GM19468 (cell line): ENCODE data around the gene VAPB.

ENCODE experiments used
- ATAC-seq: cut with Tn5 transposase; IDR thresholded peaks from one replicate; pipeline ENCODE4 v1.9.1; 2021; ENCODE audit warnings: mild to moderate bottlenecking, moderate library complexity, moderate number of reproducible peaks; ENCODE audit not compliant: unreplicated experiment; ENCODE audit errors: extremely low read depth

VAPB gene

GRCh38 chr20:58473453-58474425, 84.7 kb downstream of the VAPB start:
- no peak for ATAC-seq

- ATAC-seq, result no peak
Observed at GRCh38 chr20:58475466-58475865, 86.4 kb downstream of the VAPB start.

- no peak for ATAC-seq
Observed at GRCh38 chr20:58478141-58478805, 89.2 kb downstream of the VAPB start.

DNA sequence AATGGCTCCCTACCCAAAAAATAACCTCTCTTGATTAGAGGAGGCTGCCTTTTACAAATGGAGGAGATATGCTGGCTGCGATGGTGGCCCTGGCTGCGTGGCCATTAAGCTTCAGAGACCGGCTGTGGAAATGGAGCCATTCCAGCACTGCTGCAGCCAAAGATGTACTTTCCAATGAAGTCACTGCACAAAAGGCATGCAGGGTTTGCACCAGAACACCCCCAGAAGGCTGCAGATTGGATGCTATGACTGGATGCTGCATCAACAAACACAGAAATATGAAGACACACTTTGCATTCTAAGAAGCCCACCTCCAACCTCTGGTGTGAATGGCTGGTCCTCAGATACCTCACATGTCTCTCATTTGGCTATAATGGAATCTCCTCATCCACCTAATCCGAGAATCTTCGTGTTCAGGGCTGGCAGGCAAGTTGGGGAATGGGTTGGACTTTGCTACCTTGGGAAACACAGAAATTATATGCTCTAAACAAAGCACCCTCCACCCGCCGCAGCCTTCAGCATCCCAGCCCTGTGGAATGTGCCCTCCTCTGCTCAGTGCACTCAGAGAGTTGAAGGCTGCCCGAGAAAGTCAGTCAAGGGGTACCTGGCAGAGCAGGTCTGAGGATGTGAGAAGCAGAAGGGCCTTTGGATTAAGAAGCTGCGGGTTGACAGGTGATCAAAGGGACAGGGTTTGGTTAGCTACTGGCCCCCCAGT, 90.9 kb downstream of the VAPB start:
- no peak for ATAC-seq

DNA sequence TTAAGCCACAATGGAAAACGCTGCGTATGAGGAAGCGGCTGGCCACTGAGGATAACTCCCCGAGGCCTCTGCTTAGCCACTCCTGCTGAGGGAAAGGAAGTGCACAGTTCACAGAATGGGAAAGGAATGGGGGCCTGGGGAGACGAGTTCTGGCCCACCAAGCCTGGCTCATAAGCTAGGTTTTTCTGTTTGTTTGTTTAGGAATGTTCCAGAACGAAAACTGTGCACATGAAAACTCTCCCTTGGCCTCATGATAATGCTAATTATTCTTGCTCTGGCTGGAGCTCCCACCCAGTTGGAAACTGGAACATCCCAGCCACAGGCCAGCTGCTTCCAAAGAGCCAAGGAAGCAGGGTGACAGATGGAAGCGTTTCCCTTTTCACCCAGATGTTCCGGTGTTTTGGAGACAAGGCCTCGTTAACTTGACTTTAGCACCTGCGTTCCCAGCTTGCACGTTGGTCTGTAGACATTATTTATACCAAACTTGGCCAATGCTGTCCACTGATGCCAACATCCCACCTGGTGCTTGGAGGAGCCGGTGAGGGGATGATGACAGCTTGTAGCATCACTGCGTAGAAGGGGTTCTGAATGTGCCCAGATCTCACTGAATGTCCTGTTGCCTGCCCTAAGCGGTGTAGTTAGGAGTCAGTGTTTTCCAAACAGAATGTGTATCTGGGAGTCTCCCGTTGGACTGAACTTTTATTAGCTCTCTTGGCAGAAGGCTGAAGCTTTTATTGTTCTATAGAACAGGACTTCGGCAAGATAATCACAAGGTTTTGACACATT, 91.7 kb downstream of the VAPB start:
- ATAC-seq, result no peak

GRCh38 chr20:58481481-58482021, 92.5 kb downstream of the VAPB start:
- no peak for ATAC-seq

- no peak for ATAC-seq
Observed at GRCh38 chr20:58482416-58482815, 93.4 kb downstream of the VAPB start.

DNA sequence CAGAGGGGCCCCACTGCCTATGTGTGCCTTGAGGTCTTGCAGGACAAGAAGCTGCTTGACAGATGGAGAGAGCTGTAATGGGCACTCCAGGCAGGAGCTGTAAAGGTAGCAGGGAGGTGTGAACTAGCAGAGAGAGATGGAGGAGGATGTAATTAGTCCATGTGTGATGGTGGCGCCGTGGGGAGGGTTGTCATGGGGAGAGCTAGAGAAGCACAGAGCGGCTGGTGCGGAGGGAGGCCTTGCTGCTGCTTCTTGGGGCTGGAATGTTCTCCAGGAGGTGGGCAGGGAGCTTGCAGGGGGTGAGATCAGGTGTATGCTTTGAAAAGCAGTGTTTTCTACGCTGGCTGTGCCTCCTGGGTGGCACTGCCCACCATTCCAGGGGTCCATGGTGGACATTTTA, 94.0 kb downstream of the VAPB start:
- ATAC-seq, result no peak

DNA sequence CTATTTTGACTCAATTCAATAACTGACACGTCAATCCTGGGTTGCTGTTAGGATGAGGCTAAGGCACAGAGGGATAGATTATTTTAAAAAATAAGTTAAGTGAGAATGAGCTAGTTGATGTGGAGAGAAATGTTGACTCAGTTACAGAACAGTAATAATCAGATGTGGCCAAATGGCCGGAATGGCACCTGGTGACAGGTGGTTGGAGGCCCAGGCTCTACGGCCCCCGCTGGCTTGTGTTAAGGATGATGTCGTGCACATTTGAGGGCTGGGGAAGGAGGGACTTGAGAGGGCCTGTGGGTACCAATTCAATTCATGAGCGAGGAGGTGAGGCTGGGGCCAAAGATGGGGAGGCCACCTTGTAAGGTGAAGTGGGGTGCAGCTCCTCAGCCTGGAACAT, 94.4 kb downstream of the VAPB start:
- ATAC-seq, result no peak

DNA sequence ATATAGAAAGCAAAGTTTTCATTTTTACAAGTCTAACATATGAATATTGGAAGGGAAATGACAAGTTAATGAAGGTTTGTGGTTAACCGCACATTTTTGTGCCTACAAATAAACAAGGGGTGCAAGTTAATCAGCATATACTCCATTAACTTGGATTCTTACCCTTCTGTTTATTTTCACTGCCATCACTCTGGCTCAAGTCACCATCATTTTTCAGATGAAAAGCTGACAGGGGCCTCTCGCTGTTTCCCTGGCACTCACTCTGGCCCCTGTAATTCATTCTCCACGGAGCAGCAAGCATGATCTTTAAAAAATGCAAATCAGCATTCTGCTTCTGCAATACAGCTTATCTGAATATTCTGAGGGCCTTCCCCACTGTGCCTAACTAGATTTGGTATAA, 96.4 kb downstream of the VAPB start:
- no peak for ATAC-seq

DNA sequence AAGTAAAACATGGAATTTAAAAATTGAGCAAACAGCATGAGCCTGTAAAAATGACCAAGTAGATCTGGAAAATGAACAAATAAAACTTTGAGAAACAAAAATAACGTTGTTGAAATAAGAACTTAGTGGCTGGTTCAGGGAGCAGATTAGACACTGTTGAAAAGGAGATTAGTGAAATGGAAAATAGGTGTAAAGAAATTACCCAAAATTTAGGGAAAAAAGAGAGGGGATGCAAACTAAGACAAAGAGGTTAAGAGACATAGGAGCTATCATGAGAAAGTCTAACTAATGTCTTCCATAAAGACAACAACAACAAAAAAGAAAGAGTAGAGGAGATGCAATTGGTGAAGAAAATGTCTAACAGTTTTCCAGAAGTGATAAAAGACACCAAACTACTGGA, 97.2 kb downstream of the VAPB start:
- no peak for ATAC-seq

DNA sequence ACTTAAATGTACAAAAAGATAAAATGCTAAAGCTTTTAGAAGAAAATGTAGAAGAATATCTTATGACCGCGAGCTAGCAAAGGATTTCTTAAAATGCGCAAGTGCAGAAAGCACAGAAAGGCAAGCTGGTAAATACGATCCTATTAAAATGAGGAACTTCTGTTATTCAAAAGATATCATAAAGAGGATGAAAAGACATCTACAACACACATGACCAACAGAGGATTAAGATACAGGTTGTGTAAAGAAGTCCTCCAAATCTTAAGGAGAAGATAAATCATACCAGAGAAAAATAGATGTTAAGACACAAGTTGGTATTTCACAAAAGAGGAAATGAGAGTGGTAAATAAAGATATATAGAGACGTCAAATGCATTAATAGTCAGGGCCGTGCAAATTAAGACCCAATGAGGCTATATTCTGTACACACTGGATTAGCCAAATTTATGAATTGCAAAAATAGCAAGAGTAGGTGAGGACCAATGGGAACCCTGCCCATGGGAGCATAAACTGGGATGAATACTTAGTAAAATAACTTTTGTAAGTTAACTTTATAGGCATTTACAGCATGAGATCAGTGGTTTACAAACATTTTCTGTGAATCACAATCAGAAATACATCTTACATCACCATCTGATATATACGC, 103.2 kb downstream of the VAPB start:
- ATAC-seq, result no peak

DNA sequence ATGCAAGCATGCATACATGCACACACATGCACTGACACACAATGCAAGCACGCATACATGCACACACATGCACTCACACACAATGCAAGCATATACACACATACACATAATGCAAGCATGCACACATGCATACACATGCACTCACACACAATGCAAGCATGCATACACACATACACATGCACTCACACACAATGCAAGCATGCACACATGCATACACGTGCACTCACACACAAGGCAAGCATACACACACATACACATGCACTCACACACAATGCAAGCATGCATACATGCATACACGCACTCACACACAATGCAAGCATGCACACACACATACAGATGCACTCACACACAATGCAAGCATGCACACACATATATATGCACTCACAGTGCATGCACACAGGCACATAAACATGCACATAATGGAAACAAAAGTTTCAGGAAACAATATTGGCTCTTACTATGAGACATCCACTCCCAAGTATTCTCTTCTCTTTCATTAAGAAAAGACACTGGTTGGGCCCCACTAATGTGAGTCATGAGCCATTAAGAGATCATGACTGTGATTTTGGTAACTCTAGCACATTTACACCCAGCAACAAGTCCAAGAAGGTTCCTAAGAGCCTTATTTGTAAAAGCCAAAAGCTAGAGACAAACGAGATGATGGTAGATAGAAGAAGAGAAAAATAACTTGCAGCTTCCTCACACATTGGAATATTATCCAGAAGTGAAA, 103.9 kb downstream of the VAPB start:
- no peak for ATAC-seq

DNA sequence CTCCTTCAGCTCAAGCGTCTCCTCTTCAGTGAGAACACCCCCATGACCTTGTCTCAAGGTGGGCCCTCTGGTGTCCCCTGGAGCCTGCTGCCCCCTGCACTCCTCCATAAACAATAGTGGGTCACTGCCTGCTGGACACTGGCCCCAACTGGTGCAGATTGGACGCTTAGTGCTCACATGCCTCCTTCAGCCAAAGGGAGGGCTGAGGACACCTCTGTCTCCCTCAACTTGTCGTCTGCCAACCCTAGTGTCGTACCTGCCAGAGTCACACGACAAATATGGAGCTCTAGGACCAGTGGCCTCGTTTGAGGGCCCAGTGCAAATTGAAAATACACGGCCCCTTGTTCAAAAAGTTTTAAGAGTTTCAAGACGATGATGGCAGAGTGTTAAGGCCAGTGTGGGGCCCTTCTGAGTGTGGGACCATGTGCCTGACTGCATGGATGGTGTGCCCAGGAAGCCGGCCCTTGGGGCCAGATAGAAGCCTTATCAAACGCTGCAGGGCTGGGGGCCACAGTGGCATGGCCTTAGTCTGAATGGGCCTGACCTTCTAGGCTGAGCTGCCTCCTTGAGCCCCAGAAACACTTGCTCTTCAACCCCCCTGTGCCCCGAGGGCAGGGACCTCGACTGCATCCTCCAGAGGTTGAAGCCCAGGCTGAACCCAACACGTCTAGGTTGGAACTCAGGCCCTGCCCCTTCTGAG, 106.0 kb downstream of the VAPB start:
- no peak for ATAC-seq

DNA sequence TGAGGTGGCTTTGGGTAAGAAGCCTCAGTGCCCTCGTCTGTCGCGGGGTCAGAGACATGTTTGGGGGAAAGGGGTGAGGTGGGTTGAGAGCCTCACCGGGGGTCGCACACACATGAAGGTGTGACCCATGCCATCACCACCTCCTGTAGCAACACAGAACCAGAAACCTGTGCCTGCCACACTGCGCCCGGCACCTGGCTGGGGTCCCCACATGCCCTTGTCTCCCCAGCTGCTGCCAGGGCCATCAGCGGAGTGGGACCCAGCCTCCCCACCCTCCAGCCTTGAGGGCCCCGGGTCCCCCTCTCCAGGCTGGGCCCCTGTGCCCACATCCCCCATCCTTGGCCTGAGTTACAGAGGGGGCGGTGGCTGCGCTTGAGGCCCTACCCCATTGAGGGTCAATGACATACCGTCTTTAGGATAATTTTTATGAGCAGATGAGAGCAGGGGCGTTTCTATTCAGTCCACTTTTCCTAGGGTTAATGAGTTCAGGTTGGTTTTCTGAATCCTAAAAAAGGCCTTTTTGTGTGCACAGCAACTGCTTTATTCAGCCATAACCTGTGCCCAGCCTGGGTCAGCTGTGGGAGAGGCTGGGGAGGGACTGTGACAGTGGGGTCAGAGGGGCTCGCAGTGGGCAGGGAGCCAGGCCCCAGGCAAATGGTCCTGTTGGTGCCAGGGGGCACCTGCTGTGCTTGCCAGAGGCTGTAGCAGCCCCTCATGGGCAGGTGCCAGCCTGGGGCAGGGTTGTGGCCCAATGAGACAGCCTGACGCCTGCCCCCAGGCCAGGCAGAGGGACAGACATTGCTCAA, 106.8 kb downstream of the VAPB start:
- ATAC-seq, result no peak

- ATAC-seq, result no peak
Observed at GRCh38 chr20:58496429-58496769, 107.4 kb downstream of the VAPB start.

GRCh38 chr20:58497076-58497641, 108.1 kb downstream of the VAPB start:
- ATAC-seq, result no peak
